ENCODE data around the gene INVS.

Gene INVS

GRCh38 chr9:100277166-100277979 is 178.3 kb downstream of the INVS start:
- DNase-seq (ENCODE audit: low spot score) = no peak

DNA sequence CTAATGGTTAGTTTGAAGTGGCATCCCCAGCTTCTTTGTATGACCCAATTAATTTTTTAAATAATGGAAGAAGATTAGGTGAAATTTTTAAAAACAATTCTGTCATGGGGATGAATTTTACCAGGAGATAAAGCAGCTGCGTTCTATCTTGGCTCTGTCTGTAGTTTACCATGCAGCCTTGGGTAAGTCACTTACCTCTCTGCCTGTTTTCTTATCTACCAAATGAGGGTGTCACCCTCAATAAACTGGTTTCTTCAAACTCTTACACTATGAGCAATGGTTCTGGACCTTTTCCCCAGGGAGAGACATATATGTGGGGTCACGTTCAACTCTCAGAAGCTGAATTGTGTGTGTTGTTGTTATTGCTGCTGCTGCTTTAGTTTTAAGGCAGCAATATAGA is 182.0 kb downstream of the INVS start:
- no peak for DNase-seq (ENCODE audit: low spot score)

GRCh38 chr9:100281676-100282387 is 182.8 kb downstream of the INVS start:
- no peak for DNase-seq (ENCODE audit: low spot score)

DNA sequence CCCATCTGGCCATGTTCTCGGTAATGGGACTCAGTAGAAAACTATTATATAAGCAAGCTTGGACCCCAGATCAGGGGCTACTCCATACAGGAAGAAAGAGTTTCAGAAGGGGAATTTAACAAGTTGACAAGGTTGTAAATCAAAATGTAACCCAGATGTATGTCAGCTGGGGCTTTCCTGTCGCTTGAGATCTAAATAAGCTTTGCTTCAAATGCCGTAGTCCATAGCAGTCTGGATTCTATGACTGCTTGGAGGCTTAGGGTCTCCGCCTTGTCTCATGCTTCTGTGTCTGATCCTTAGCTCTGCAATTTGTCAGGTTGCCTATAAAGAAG is 183.3 kb downstream of the INVS start:
- no peak for DNase-seq (ENCODE audit: low spot score)

- no peak for DNase-seq (ENCODE audit: low spot score)
Measured at GRCh38 chr9:100284247-100284646, 185.2 kb downstream of the INVS start.

GRCh38 chr9:100285080-100285479 is 186.0 kb downstream of the INVS start:
- no peak for DNase-seq (ENCODE audit: low spot score)

GRCh38 chr9:100285601-100286000 is 186.6 kb downstream of the INVS start:
- DNase-seq (ENCODE audit: low spot score) = no peak

DNA sequence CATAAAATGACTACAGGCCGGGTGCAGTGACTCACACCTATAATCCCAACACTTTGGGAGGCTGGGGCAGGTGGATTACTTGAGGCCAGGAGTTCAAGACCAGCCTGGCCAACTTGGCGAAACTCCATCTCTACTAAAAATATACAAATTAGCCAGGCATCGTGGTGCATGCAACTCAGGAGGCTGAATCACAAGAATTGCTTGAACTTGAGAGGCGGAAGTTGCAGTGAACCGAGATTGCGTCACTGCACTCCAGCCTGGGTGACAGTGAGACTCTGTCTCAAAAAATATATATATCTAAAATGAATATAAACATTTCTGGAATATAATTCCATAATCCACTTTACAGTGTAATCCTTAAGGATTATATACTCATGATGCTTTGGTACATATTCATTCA is 187.2 kb downstream of the INVS start:
- no peak for DNase-seq (ENCODE audit: low spot score)

GRCh38 chr9:100287186-100287585 is 188.1 kb downstream of the INVS start:
- DNase-seq (ENCODE audit: low spot score) = no peak

DNA sequence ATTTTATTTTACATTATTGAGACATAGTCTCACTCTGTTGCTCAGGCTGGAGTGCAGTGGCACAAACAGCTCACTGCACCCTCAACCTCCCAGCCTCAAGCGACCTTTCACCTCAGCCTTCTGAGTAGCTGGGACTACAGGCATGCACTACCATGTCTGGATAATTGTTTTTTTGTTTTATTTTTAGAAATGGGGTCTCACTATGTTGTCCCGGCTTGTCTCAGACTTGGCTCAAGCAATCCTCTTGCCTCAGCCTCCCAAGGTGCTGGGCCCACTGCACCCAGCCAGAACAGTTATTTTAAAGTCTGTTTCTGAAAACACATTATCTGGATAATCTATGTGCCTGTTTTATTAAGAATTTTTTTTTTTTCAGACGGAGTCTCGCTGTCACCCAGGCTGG is 191.7 kb downstream of the INVS start:
- DNase-seq (ENCODE audit: low spot score) = no peak

DNA sequence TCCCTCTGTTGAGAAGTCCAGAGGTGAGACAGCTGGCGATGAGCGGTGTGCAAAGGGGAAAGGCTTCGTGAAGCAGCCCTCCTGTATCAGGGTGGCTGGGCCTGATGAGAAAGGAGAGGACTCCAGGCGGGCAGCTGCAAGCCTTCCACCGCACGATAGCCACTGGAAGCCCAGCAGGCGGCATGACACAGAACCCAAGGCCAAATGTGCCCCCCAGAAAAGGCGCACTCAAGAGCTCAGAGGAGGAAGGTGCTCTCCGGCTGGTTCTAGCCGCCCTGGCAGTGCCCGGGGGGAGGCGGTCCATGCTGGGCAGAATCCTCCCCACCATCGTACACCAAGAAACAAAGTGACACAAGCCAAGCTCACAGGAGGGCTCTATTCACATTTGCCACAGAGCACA is 193.4 kb downstream of the INVS start:
- no peak for DNase-seq (ENCODE audit: low spot score)

DNA sequence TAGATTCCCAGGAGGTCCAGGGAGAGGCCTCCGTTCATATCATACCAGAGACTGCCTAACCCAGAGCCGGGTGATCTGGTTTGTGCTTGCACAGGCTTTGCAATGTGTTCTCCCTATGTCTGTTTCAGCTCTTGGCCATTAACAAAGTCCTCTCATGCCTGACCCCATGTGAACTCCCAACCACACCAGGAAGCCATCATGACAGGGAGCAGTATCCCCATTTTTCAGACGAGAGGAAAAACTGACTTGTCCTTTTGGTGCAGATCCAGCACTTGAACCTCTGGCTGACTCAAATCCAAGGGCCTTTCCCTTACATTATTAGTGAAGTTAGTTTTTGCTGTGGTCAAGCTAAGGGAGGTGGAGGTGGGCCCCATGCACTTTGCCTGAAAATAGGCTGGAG is 195.3 kb downstream of the INVS start:
- no peak for DNase-seq (ENCODE audit: low spot score)

DNA sequence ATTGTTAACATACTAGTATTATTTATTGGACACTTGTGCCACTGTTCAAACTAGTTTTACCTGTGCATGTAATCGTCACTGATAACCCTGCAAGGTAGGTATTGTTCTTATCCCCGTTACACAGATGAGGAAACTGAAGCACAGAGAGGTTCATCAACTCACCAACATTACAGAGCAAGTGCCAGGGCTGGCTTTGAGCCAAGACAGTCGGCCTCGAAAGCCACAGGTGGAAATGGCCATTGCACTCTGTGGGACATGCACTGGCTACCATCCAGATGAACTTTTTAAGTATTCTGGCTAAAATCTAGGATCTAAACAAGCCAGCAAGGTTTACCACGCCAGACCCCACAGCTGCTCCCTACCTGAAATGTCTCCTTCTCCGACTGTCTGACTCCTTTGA is 195.8 kb downstream of the INVS start:
- no peak for DNase-seq (ENCODE audit: low spot score)

GRCh38 chr9:100295240-100295639 is 196.2 kb downstream of the INVS start:
- DNase-seq (ENCODE audit: low spot score) = no peak

DNA sequence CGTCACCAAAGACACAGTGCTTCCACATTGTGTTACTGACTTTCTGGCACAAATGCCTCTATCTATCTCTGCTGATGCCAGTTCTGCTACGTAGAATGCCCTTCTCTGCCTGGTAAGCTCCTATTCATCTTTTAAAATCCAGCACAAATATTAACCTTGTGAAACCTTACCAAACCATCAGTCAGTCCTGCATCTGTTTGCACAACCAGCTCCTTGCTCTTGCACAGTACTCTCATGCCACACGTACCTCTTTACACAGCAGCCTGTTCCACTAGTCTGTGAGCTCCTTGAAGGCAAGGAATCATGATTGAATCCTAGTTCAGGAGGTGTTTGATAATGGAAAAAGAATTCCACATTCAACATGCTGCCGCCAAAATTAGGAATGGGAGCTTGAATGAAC is 197.4 kb downstream of the INVS start:
- DNase-seq (ENCODE audit: low spot score) = no peak

DNA sequence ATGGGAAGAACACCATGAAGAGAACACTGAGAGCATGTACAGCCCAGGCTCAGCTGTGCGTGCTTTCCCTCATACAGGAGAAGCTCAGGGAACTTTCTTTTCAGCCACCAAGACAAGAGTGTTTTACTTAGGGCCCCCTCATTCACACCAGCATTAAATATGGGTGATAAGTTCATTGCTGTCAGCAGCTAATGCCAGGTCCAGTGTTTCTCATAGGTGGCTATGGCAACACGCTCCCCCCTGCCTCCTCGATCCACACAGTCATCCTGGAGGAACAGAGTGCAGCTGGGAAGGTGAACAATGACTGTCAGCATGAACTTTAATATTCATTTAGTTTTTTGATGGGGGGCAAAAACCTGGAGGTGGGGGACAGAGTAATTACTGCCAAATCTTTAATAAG is 199.3 kb downstream of the INVS start:
- no peak for DNase-seq (ENCODE audit: low spot score)

GRCh38 chr9:100303747-100304146 is 204.7 kb downstream of the INVS start:
- no peak for DNase-seq (ENCODE audit: low spot score)

GRCh38 chr9:100306283-100306682 is 207.2 kb downstream of the INVS start:
- DNase-seq (ENCODE audit: low spot score) = no peak

GRCh38 chr9:100307080-100307479 is 208.0 kb downstream of the INVS start:
- DNase-seq (ENCODE audit: low spot score) = no peak

DNA sequence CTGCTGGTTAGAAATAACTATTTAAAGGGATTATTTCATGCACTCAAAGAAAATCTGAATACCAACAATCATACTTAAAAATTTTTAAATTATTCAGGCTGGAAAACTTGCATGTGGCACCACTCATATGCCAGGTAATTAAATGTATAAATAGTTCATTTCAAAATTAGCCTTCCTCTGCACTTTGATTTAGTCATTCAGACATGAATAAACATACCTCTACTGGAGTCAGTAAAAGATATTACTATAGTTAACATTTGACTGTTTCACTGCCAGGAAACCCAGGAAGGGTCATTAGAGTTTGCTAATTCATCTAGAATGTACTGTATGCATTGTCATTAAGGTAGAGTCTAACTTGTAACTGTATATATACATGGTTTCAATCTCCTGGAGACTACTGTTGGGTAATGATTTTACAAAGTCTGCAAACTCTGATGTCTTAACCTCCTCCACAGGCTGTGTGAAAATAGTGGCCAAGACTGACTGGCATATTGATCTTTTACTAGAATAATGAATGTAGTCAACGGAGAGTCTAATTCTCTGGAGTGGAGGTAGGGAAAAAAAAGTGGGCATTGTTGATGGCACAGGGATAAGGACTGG is 210.0 kb downstream of the INVS start:
- DNase-seq (ENCODE audit: low spot score) = no peak

- DNase-seq (ENCODE audit: low spot score) = no peak
Measured at GRCh38 chr9:100309992-100310391, 210.9 kb downstream of the INVS start.

DNA sequence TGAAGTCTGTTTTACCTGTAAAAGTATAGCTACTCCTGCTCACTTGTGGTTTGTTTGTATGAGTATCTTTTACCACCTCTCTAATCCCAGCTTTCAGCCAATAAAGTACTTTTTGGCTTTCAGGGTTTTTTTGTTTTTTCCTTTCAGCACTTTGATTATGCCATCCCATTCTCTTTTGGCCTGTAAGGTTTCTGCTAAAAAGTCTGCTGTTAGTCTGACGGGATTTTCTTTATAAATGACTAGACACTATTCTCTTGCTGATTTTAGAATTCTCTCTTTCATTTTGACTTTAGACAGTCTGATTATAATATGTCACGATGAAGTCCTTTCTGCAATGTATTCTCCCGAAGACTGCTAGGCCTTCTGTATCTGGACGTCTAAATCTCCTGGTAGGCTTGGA is 216.5 kb downstream of the INVS start:
- no peak for DNase-seq (ENCODE audit: low spot score)

DNA sequence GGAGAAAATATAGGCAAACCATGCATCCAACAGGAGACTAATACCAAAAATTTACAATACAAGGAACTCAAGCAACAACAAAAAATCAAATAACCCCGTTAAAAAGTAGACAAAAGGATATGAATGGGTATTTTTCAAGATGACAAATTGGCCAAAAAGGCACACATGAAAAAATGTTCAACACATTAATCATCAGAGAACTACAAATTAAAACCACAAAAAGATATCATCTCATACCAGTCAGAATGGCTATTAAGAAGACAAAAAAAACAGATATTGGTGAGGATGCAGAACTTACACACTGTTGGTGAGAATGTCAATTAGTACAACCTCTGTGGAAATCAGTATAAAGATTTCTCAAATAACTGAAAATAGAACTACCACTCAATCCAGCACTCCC is 218.7 kb downstream of the INVS start:
- DNase-seq (ENCODE audit: low spot score) = no peak

Measured in kidney capillary endothelial cell (primary cell).